ENCODE data around the gene PSAP.

The PSAP gene

GRCh38 chr10:71844084-71844483 lies 7.0 kb downstream of the PSAP start:
- DNase-seq = no peak

DNA sequence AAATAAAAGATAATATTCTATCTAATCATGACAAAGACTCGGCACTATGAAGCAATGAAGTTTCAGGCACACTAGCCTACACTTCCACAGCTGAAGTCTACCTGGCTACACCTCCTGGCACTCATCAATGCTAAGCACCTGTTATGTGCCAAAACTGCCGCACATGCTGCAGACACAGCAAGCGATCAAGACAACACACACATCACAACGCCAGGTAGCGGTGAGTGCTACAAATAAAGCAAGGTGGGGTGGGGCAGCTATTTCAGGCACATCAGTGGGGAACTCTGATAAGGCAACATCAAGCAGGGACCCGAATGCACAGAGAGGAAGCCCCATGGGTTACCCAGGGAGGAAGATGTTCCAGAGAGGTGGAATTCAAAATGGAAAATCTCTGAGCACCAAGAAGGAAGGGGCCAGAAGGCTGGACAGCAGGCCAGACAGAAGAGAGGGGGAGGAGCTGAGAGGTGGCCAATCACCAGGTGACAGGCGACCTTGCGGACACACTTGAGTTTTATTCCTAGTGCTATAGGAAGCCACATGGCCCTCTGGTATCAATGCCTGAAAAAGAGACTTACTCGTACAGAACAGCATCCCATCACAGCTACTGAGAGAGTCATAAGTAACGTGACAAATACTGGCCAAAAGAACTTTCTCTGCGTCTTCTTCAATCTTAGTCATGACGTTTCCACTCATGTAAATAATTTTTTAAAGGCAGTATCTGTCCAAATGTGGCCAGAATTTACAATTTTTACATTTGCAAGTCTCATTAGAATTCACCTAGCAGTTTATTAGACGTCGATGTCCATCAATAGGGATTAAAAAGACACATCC lies 8.0 kb downstream of the PSAP start:
- no peak for DNase-seq

- no peak for DNase-seq
Measured at GRCh38 chr10:71842422-71842821, 8.6 kb downstream of the PSAP start.

GRCh38 chr10:71840958-71841335 lies 10.1 kb downstream of the PSAP start:
- no peak for DNase-seq

- DNase-seq = peak; percentile 29
Measured at GRCh38 chr10:71840177-71840957, 10.7 kb downstream of the PSAP start.

- no peak for DNase-seq
Measured at GRCh38 chr10:71838264-71839211, 12.5 kb downstream of the PSAP start.

GRCh38 chr10:71837098-71837827 lies 13.8 kb downstream of the PSAP start:
- peak; percentile 30 for DNase-seq

- no peak for DNase-seq
Measured at GRCh38 chr10:71836596-71836974, 14.5 kb downstream of the PSAP start.

- peak; percentile 79 for DNase-seq
Measured at GRCh38 chr10:71835671-71836595, 15.1 kb downstream of the PSAP start.

- no peak for DNase-seq
Measured at GRCh38 chr10:71834343-71834674, 16.7 kb downstream of the PSAP start.

GRCh38 chr10:71833451-71834342 lies 17.4 kb downstream of the PSAP start:
- no peak for DNase-seq

DNA sequence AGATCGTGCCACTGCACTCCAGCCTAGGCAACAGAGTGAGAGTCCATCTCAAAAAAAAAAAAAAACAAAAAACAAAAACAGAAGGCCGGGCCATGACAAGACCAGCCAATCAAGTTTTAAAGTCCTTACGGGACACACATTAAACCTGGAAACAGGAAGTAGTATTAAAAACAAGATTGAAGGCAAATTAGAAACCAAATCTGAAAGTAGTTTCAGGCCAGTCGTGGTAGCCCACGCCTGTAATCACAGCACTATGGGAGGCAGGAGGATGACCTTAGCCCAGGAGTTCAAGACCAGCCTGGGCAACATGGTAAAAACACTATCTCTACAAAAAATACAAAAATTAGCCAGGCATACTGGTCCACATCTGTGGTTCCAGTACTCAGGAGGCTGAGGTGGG lies 18.1 kb downstream of the PSAP start:
- no peak for DNase-seq

GRCh38 chr10:71831646-71832552 lies 19.2 kb downstream of the PSAP start:
- no peak for DNase-seq

- no peak for DNase-seq
Measured at GRCh38 chr10:71830726-71831125, 20.3 kb downstream of the PSAP start.

- DNase-seq = no peak
Measured at GRCh38 chr10:71829896-71830295, 21.2 kb downstream of the PSAP start.

- no peak for DNase-seq
Measured at GRCh38 chr10:71829171-71829570, 21.9 kb downstream of the PSAP start.

GRCh38 chr10:71828702-71829101 lies 22.3 kb downstream of the PSAP start:
- no peak for DNase-seq

GRCh38 chr10:71827852-71828251 lies 23.2 kb downstream of the PSAP start:
- no peak for DNase-seq

DNA sequence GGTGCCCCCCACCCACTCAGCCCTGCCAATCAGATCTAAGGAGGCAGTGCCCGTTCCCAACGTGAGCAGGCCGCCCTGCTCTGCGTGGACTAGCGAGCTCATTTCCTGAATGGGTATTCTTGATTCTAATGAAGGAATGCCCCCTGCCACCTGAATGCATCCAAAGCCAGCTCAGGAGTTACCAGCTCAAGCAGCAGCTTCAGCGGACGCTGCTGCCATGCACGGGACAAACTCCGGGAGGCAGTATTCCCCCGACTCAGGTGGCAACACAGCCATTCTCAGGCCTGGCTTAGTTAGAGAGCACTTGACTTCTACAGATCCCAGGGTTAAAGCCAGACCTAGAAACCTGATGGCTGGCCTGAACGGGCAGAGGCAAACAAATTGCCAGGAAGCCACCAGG lies 25.8 kb downstream of the PSAP start:
- no peak for DNase-seq
